ENCODE results near the gene BTNL8. TPM values are rescaled to one million over a fixed set of nuclear protein-coding genes. Genes with fewer than 3 reads are reported as not detected.

The BTNL8 gene, protein sequence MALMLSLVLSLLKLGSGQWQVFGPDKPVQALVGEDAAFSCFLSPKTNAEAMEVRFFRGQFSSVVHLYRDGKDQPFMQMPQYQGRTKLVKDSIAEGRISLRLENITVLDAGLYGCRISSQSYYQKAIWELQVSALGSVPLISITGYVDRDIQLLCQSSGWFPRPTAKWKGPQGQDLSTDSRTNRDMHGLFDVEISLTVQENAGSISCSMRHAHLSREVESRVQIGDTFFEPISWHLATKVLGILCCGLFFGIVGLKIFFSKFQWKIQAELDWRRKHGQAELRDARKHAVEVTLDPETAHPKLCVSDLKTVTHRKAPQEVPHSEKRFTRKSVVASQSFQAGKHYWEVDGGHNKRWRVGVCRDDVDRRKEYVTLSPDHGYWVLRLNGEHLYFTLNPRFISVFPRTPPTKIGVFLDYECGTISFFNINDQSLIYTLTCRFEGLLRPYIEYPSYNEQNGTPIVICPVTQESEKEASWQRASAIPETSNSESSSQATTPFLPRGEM
- under 1 TPM; 0.18 to 0.93 (median 0.32) TPM for total RNA-seq
- long read RNA-seq, result 0 reads

DNA sequence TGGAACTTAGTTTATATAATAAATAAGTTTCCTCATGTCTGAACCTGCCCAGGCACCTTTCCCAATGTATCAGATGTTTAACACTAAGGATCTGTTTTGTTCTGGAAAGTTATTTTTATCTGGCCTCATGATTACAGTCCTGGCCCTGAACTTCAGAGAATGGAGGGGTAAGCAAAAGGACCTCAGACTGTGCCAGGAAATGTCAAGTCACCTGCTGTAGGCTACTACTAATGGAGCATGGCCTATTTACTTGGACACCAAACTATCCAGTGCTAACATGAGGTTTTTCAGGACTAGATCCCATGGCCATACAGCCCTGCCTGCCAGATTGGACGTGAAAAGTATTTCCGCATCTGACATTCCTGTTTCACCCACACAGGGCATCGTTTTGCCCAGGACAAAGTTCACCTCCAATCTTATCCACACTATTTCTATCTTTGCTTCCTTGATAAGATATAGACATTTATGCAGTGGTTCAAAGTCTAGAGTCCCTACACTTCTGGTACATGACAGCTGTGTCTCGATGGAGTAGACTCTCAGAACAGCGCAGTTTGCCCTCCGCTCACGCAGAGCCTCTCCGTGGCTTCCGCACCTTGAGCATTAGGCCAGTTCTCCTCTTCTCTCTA lies at the start of gene BTNL8:
Gene BTNL8, plus strand, starts transcription at position 539 of the 626 bp plus-strand sequence. CDS start 152 bp downstream, outside the sequence.
- DNase-seq (no peak), ATAC-seq (peak in 1 of 4 donors; percentile 89)
- Histone ChIP-seq H3K36me3 (no peaks in the 10 kb centered on the region), H3K27ac (no peak within 1 kb of the TSS), H3K4me3 (no peak within 1 kb of the TSS), H3K4me1 (no peaks in the 10 kb centered on the region), H3K27me3 (no peaks in the 10 kb centered on the region), H3K9me3 (no peaks in the 10 kb centered on the region)
- 65% methylated on average over 8 of the region's 9 CpGs for WGBS (ENCODE audit: insufficient coverage, low coverage, low lambda C conversion rate, missing lambda C conversion rate)
- intact Hi-C loops (cut with DNase I), result no loop called here
- no peak for TF ChIP-seq POLR2A (IDR thresholded peaks at IDR 0.05)
- TF ChIP-seq, protein P1, sequence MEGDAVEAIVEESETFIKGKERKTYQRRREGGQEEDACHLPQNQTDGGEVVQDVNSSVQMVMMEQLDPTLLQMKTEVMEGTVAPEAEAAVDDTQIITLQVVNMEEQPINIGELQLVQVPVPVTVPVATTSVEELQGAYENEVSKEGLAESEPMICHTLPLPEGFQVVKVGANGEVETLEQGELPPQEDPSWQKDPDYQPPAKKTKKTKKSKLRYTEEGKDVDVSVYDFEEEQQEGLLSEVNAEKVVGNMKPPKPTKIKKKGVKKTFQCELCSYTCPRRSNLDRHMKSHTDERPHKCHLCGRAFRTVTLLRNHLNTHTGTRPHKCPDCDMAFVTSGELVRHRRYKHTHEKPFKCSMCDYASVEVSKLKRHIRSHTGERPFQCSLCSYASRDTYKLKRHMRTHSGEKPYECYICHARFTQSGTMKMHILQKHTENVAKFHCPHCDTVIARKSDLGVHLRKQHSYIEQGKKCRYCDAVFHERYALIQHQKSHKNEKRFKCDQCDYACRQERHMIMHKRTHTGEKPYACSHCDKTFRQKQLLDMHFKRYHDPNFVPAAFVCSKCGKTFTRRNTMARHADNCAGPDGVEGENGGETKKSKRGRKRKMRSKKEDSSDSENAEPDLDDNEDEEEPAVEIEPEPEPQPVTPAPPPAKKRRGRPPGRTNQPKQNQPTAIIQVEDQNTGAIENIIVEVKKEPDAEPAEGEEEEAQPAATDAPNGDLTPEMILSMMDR (IDR thresholded peaks at IDR 0.05), result no peak

DNA sequence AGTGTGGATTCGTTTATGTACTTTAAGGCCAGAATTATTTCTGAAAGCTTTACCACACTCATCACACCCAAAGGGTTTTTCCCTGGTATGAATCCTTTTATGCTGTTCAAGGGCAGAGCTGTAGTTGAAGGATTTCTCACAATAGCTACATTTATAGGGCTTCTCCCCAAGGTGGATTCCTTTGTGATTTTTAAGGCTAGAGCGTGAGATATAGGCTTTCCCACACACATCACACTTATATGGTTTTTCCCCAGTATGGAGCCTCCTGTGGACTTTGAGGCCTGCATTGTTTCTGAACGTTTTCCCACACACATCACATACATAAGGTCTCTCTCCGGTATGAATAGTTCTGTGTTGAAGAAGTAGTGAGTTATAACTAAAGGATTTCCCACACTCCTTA lies 49.1 kb upstream of the BTNL8 start:
- ATAC-seq, result no peak
- intact Hi-C loops (cut with DNase I), result loop anchor here in 1 of 2 donors (10.0 kb wide), 1 partner anchor 305 kb away; no protein-coding TSS in a partner anchor
- 87% methylated on average over 3 of the region's 4 CpGs for WGBS (ENCODE audit: insufficient coverage, low coverage, low lambda C conversion rate, missing lambda C conversion rate)
- Histone ChIP-seq H3K27ac (no peak overlapping the region), H3K9me3 (peaks cover 0 to 16% (median 7%) of the 10 kb centered on the region in 4 donors), H3K36me3 (peaks cover 0 to 16% (median 15%) of the 10 kb centered on the region in 4 donors), H3K4me3 (no peak overlapping the region), H3K27me3 (no peaks in the 10 kb centered on the region), H3K4me1 (no peaks in the 10 kb centered on the region)
- DNase-seq, result no peak
- TF ChIP-seq, protein P1 (IDR thresholded peaks at IDR 0.05), result no peak
- TF ChIP-seq POLR2A (IDR thresholded peaks at IDR 0.05), result no peak

DNA sequence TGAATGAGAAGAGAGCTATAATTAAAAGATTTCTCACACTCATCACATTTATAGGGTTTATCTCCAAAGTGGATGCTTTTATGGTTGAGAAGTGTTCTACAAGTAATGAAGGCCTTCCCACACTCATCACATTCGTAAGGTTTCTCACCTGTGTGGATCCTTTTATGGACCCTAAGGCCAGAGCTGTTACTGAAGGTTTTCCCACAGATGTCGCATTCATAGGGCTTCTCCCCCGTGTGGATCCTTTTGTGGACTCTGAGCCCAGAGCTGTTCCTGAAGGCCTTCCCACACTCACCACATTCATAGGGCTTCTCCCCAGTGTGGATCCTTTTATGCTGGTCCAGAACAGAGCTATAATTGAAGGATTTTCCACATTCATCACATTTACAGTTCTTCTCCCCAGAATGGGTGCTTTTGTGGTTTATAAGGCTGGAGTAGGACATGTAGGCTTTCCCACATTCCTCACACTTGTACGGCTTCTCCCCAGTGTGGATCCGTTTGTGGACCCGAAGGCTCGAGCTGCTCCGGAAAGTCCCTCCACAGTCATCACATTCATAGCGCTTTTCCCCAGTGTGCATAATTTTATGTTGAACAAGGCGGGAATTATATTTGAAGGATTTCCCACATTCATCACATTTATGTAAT lies 48.4 kb upstream of the BTNL8 start:
- Histone ChIP-seq H3K4me1 (no peaks in the 10 kb centered on the region), H3K27ac (no peak overlapping the region), H3K36me3 (peaks cover 0 to 16% (median 16%) of the 10 kb centered on the region in 4 donors), H3K4me3 (no peak overlapping the region), H3K9me3 (peaks cover 0 to 16% (median 7%) of the 10 kb centered on the region in 4 donors), H3K27me3 (no peaks in the 10 kb centered on the region)
- DNase-seq, result no peak
- 98% methylated on average over 7 of the region's 10 CpGs for WGBS (ENCODE audit: insufficient coverage, low coverage, low lambda C conversion rate, missing lambda C conversion rate)
- intact Hi-C loops (cut with DNase I), result loop anchor here in 1 of 2 donors (10.0 kb wide), 1 partner anchor 304 kb away; no protein-coding TSS in a partner anchor
- ATAC-seq, result no peak
- no peak for TF ChIP-seq POLR2A (IDR thresholded peaks at IDR 0.05)
- TF ChIP-seq, protein P1 (IDR thresholded peaks at IDR 0.05), result no peak

DNA sequence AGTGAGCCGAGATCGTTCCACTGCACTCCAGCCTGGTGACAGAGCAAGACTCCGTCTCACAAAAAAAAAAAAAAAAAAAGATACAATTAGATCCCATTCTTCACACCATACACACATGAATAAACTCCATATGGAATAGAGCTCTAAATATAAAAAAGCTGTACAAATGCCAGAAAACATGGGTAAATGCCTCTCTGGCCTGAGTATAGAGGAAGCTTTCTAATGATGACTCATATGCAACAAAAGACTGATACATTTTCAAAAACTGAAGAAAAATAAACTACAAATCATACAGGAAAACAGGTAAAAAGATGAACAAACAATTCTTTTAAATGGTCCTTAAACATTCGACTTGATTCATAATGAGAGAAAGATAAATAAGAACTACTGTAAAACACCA lies 46.5 kb upstream of the BTNL8 start:
- Histone ChIP-seq H3K27me3 (no peaks in the 10 kb centered on the region), H3K27ac (no peak overlapping the region), H3K36me3 (peaks cover 0 to 19% (median 16%) of the 10 kb centered on the region in 4 donors), H3K4me3 (no peak overlapping the region), H3K9me3 (peaks cover 0 to 16% (median 7%) of the 10 kb centered on the region in 4 donors), H3K4me1 (no peaks in the 10 kb centered on the region)
- WGBS (ENCODE audit: insufficient coverage, low coverage, low lambda C conversion rate, missing lambda C conversion rate), result 90% methylated on average over 4 of the region's 4 CpGs
- no peak for DNase-seq
- intact Hi-C loops (cut with DNase I), result loop anchor here in 1 of 2 donors (10.0 kb wide), 1 partner anchor 302 kb away; no protein-coding TSS in a partner anchor
- ATAC-seq, result no peak
- TF ChIP-seq POLR2A (IDR thresholded peaks at IDR 0.05), result no peak
- TF ChIP-seq, protein P1 (IDR thresholded peaks at IDR 0.05), result no peak
